LNCAP (cell line): Measurements from ENCODE around the gene YAF2.

Source experiments
- CTCF ChIP-seq: fragments of 450-650 bp; IDR thresholded peaks from 2 replicates; pipeline ENCODE4 v1.5.1; 2017; ENCODE audit warnings: mild to moderate bottlenecking

YAF2 gene

GRCh38 chr12:42201063-42201462 is 37.0 kb downstream of the YAF2 start:
- no peak for TF ChIP-seq CTCF

DNA sequence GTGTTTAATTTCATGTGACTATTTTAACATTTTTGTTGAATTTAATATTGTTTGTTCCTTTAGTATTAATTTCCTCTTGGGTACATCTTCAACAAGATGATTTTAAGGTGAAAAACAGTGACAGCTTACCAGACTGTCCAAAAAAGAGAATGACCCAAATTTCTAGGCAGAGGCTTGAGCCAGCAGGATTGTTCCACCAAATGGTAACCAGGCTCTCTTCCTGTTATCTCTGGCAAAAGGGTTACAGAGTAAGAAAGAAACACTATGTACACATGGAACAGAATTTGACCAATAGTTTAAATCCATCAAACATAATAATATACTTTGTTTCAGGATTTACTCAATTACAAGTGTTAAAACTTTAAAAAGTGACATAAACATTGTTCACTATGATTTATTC is 39.0 kb downstream of the YAF2 start:
- no peak for TF ChIP-seq CTCF

GRCh38 chr12:42196723-42197603 is 41.1 kb downstream of the YAF2 start:
- no peak for TF ChIP-seq CTCF

DNA sequence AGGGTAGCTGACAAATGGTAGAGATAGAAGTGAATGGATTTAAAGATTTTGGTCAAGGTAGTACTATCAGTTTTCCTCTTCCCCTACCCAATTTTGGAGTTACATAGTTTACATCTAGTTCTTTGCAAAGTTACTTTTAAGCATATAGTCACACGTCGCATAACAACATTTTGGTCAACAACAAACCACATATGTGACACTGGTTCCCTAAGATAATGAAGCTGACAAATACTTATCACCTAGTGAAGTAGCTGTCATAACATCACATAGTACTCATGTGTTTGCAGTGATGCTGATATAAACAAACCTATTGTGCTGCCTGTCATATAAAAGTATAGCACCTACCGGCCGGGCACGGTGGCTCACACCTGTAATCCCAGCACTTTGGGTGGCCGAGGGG is 45.4 kb downstream of the YAF2 start:
- no peak for TF ChIP-seq CTCF

- no peak for TF ChIP-seq CTCF
Measured at GRCh38 chr12:42192258-42192657, 45.8 kb downstream of the YAF2 start.

GRCh38 chr12:42190376-42190775 is 47.7 kb downstream of the YAF2 start:
- TF ChIP-seq CTCF, result no peak

DNA sequence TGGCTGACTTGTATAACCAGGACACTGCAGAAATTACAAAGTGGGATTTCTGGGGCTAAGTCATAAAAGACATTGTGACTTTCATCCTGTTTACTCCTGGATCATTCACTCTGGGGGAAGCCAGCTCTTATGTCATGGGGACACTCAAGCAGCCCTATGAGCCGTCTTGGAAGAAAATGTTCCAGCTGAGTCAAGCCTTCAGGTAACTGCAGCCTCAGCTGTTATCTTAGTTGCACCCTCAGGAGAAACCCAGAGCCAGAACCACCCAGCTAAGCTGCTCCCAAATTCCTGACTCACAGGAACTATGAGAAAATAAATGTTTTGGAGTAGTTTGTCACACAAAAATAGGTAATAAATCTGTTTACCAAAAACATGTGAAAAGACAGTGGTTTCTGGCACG is 50.2 kb downstream of the YAF2 start:
- TF ChIP-seq CTCF, result no peak
